Measurements from ENCODE around the gene LRIG2. TPM values are rescaled to one million over a fixed set of nuclear protein-coding genes. Genes with fewer than 3 reads are reported as not detected.
"Not testable (repeated sequence)": the region's sequence is repeated elsewhere in the genome, so short reads cannot be mapped to it uniquely, and the experiment has no call there.

Gene LRIG2
- total RNA-seq, 1 donor from 2014 or later = 6.7 TPM

GRCh38 chr1:113055570-113055969 lies 17.4 kb upstream of the LRIG2 start:
- intact Hi-C loops (cut with DNase I) = no loop called here
- DNase-seq (no peak), ATAC-seq (ENCODE audit: poor library complexity) (no peak)

- intact Hi-C loops (cut with DNase I) = no loop called here
- DNase-seq (no peak), ATAC-seq (ENCODE audit: poor library complexity) (no peak)
These were observed 16.0 kb upstream of the LRIG2 start for GRCh38 chr1:113057006-113057405.

GRCh38 chr1:113058941-113059706 lies 13.9 kb upstream of the LRIG2 start:
- intact Hi-C loops (cut with DNase I) = no loop called here
- no peak for DNase-seq
- peak; percentile 25 for ATAC-seq (ENCODE audit: poor library complexity)

- DNase-seq; ATAC-seq (ENCODE audit: poor library complexity); intact Hi-C loops (cut with DNase I): not testable (repeated sequence)
These were observed 9.5 kb upstream of the LRIG2 start for GRCh38 chr1:113063456-113063855.

GRCh38 chr1:113072141-113072756 lies 749 bp upstream of the LRIG2 start:
- no peak for ATAC-seq (ENCODE audit: poor library complexity)
- intact Hi-C loops (cut with DNase I) = no loop called here
- DNase-seq = no peak

GRCh38 chr1:113073479-113073950 lies 517 bp downstream of the LRIG2 start:
- DNase-seq = no peak
- peak; percentile 61 for ATAC-seq (ENCODE audit: poor library complexity)
- intact Hi-C loops (cut with DNase I) = no loop called here

GRCh38 chr1:113074237-113074636 lies 1.2 kb downstream of the LRIG2 start:
- DNase-seq = no peak
- no peak for ATAC-seq (ENCODE audit: poor library complexity)
- intact Hi-C loops (cut with DNase I) = no loop called here

- ATAC-seq (ENCODE audit: poor library complexity); DNase-seq; intact Hi-C loops (cut with DNase I): not testable (repeated sequence)
These were observed 5.0 kb downstream of the LRIG2 start for GRCh38 chr1:113077978-113078377.

GRCh38 chr1:113086541-113086940 lies 13.5 kb downstream of the LRIG2 start:
- ATAC-seq (ENCODE audit: poor library complexity) (no peak), DNase-seq (no peak)
- intact Hi-C loops (cut with DNase I) = no loop called here

GRCh38 chr1:113088972-113089371 lies 16.0 kb downstream of the LRIG2 start:
- peak; percentile 82 for ATAC-seq (ENCODE audit: poor library complexity)

GRCh38 chr1:113090051-113090450 lies 17.1 kb downstream of the LRIG2 start:
- ATAC-seq (ENCODE audit: poor library complexity) (no peak), DNase-seq (no peak)
- intact Hi-C loops (cut with DNase I) = no loop called here

More at GRCh38 chr1:113088972-113089371, 16.0 kb downstream of the LRIG2 start:
- DNase-seq = no peak
- intact Hi-C loops (cut with DNase I) = no loop called here

GRCh38 chr1:113091988-113092594 lies 19.1 kb downstream of the LRIG2 start:
- no peak for ATAC-seq (ENCODE audit: poor library complexity)

GRCh38 chr1:113094506-113094905 lies 21.5 kb downstream of the LRIG2 start:
- intact Hi-C loops (cut with DNase I) = no loop called here
- DNase-seq = no peak
- ATAC-seq (ENCODE audit: poor library complexity) = no peak

More at GRCh38 chr1:113091988-113092594, 19.1 kb downstream of the LRIG2 start:
- intact Hi-C loops (cut with DNase I) = no loop called here
- no peak for DNase-seq

- no peak for DNase-seq
- ATAC-seq (ENCODE audit: poor library complexity) = peak; percentile 87
- intact Hi-C loops (cut with DNase I) = no loop called here
These were observed 22.9 kb downstream of the LRIG2 start for GRCh38 chr1:113095790-113096455.

- intact Hi-C loops (cut with DNase I) = no loop called here
- DNase-seq (no peak), ATAC-seq (ENCODE audit: poor library complexity) (peak; percentile 26)
These were observed 23.5 kb downstream of the LRIG2 start for GRCh38 chr1:113096493-113096892.

- DNase-seq (no peak), ATAC-seq (ENCODE audit: poor library complexity) (no peak)
- intact Hi-C loops (cut with DNase I) = no loop called here
These were observed 28.6 kb downstream of the LRIG2 start for GRCh38 chr1:113101588-113101987.

GRCh38 chr1:113103048-113103447 lies 30.1 kb downstream of the LRIG2 start:
- DNase-seq (no peak), ATAC-seq (ENCODE audit: poor library complexity) (no peak)
- intact Hi-C loops (cut with DNase I) = no loop called here

- intact Hi-C loops (cut with DNase I) = no loop called here
- DNase-seq (no peak), ATAC-seq (ENCODE audit: poor library complexity) (no peak)
These were observed 31.0 kb downstream of the LRIG2 start for GRCh38 chr1:113103977-113104376.

- DNase-seq (no peak), ATAC-seq (ENCODE audit: poor library complexity) (no peak)
- intact Hi-C loops (cut with DNase I) = no loop called here
These were observed 33.9 kb downstream of the LRIG2 start for GRCh38 chr1:113106910-113107309.

All from Right ventricle myocardium superior (tissue), 1 donor.